T1000 (cell line): Measurements from ENCODE around the gene SOX8.
"Not testable (repeated sequence)": the region's sequence is repeated elsewhere in the genome, so short reads cannot be mapped to it uniquely, and the experiment has no call there.

Experiments
- DNase-seq: peaks from one replicate; lab custom pipeline; 2025; ENCODE audit warnings: mixed read lengths; lab: John Stamatoyannopoulos, UW

The SOX8 gene

GRCh38 chr16:1009358-1010150 lies 28.0 kb downstream of the SOX8 start:
- no peak for DNase-seq

GRCh38 chr16:1010251-1010650 lies 28.7 kb downstream of the SOX8 start:
- no peak for DNase-seq

GRCh38 chr16:1010815-1011214 lies 29.2 kb downstream of the SOX8 start:
- no peak for DNase-seq

GRCh38 chr16:1011316-1012082 lies 29.9 kb downstream of the SOX8 start:
- DNase-seq = no peak

GRCh38 chr16:1012135-1012534 lies 30.6 kb downstream of the SOX8 start:
- no peak for DNase-seq

- no peak for DNase-seq
These were observed 31.4 kb downstream of the SOX8 start for GRCh38 chr16:1012722-1013592.

GRCh38 chr16:1013593-1013900 lies 32.0 kb downstream of the SOX8 start:
- no peak for DNase-seq

GRCh38 chr16:1014221-1014620 lies 32.7 kb downstream of the SOX8 start:
- no peak for DNase-seq

GRCh38 chr16:1014771-1015495 lies 33.4 kb downstream of the SOX8 start:
- DNase-seq = no peak

GRCh38 chr16:1018447-1019198 lies 37.1 kb downstream of the SOX8 start:
- no peak for DNase-seq

- peak; percentile 75 for DNase-seq
These were observed 37.9 kb downstream of the SOX8 start for GRCh38 chr16:1019231-1020090.

GRCh38 chr16:1020091-1020399 lies 38.5 kb downstream of the SOX8 start:
- no peak for DNase-seq

GRCh38 chr16:1020591-1020990 lies 39.0 kb downstream of the SOX8 start:
- no peak for DNase-seq

GRCh38 chr16:1021553-1022160 lies 40.1 kb downstream of the SOX8 start:
- no peak for DNase-seq

- no peak for DNase-seq
These were observed 40.9 kb downstream of the SOX8 start for GRCh38 chr16:1022466-1022865.

GRCh38 chr16:1024138-1024537 lies 42.6 kb downstream of the SOX8 start:
- no peak for DNase-seq

GRCh38 chr16:1025183-1025809 lies 43.7 kb downstream of the SOX8 start:
- DNase-seq = not testable (repeated sequence)

GRCh38 chr16:1026057-1026783 lies 44.6 kb downstream of the SOX8 start:
- no peak for DNase-seq
